HEK293T (cell line): ENCODE measurements around the gene MTCL3.

Experiments used
- BHLHE40 ChIP-seq: fragments of 450-650 bp; IDR thresholded peaks from 2 replicates; pipeline ENCODE4 v1.6.1; 2016; ENCODE audit warnings: mild to moderate bottlenecking, moderate library complexity, borderline replicate concordance
- CTBP1 ChIP-seq: fragments of 450-650 bp; IDR thresholded peaks from 2 replicates; pipeline ENCODE4 v1.6.1; 2016; ENCODE audit warnings: borderline replicate concordance
- FOXA1 ChIP-seq: fragments of 450-650 bp; IDR thresholded peaks from 2 replicates; pipeline ENCODE4 v1.6.1; 2016; ENCODE audit warnings: mild to moderate bottlenecking
- HDGF ChIP-seq: fragments of 450-650 bp; IDR thresholded peaks from 2 replicates; pipeline ENCODE4 v1.6.1; 2017; ENCODE audit warnings: antibody characterized with exemption, borderline replicate concordance
- L3MBTL2 ChIP-seq: fragments of 450-650 bp; conservative IDR thresholded peaks from 2 replicates; pipeline ENCODE4 v1.6.1; 2016; ENCODE audit warnings: mild to moderate bottlenecking
- NFRKB ChIP-seq: fragments of 450-650 bp; IDR thresholded peaks from 2 replicates; pipeline ENCODE4 v1.6.1; 2016; ENCODE audit warnings: mild to moderate bottlenecking, moderate library complexity
- PKNOX1 ChIP-seq: fragments of 450-650 bp; IDR thresholded peaks from 2 replicates; pipeline ENCODE4 v1.6.1; 2016
- SP1 ChIP-seq: fragments of 450-650 bp; IDR thresholded peaks from 2 replicates; pipeline ENCODE4 v1.6.1; 2017
- SUZ12 ChIP-seq: fragments of 450-650 bp; IDR thresholded peaks from 2 replicates; pipeline ENCODE4 v1.6.1; 2016; ENCODE audit warnings: mild to moderate bottlenecking

- TF ChIP-seq NFRKB (no peak), FOXA1 (no peak), BHLHE40 (no peak), CTBP1 (no peak), SUZ12 (no peak), HDGF (no peak), L3MBTL2 (no peak), SP1 (no peak), PKNOX1 (no peak)
Measured at GRCh38 chr6:127522714-127523113, 3.6 kb upstream of the MTCL3 start.
